HG02642 (cell line): ENCODE data around the gene AFAP1.

ENCODE experiments used
- ATAC-seq: cut with Tn5 transposase; IDR thresholded peaks from one replicate; pipeline ENCODE4 v1.9.1; 2021; ENCODE audit warnings: mild to moderate bottlenecking; ENCODE audit not compliant: unreplicated experiment, poor library complexity

Gene AFAP1

DNA sequence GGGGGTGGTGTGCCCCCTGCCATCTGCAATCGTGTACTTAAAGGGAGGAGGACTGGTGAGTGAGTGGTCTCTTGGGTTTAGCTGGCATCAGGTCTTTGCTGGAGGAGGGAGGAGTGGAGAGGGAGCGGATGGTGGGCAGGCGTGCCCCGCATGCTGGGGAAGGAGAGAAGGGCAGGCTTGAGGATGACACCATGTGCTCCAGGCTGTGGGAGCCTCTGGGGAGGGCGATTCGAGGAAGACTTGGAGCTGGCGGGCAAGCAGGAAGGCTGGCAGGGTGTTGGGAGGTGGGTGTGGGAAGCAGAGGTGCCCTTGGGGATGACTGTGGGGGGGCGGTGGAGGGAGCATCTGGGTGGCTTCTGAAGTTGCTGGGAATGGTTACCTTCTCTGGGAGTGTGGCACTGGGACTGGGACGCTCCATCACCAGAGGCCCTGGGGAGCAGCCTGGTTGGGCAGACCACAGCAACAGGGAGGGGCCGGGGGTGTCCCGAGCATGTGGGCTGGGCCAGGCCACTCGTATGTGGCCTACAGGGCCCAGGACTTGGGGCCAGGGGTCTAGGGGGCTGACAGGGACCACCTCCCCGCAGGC, 30.8 kb upstream of the AFAP1 start:
- peak; percentile 11 for ATAC-seq

- no peak for ATAC-seq
Measured at GRCh38 chr4:7968262-7968896, 28.7 kb upstream of the AFAP1 start.

DNA sequence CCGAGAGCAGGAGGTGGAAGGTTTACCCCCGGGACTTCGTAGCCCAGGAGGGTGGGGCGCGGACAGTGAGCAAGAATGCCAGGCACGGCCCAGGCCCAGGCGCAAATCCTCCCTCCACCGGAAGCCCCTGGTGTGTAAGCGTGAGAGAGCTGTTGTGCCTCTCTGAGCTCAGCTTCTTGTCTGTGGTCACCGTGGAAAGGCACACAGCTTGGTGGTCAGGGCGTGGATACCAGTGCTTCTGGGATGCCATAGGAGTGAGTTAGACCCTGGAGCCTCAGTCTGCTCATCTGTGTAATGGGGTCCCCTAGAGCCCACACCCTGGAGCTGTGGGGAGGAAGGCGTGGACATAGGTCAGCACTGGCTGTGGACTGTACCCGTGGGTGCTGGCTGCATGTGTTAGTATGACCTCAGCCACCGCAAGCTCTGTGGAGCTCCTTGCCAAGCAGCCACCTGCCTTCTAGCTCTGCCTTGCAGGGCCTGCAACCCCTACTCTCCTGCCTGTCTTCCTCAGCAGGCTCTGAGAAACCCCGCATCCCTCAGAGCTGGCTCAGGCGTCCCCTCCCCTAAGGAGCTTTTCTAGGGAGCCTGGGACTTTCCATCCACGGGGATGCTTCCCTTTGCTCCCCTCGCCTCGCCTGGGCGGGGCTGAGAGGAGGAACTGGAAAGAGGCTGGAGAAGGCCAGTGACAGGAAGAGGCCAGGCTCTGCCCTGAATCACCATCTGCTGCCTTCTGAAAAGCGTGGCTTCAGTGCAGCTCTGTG, 28.0 kb upstream of the AFAP1 start:
- no peak for ATAC-seq

DNA sequence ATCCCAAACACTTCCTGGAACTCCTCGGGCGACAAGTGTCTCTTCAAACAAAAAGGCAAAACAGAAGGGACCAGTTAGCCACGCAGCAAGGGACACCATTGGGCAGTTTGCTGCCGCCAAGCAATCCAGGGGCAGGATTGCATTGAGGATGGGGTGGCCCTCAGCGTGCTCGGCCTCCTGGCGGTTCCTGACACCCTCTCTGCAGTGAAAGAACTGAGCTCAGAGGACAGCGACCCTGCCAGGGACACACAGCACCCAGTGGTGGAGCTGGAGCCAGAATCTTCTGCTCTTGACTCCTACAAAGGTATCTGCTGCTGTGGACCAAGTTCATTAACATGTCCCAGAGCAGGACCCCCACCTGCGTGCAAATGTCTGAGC, 27.4 kb upstream of the AFAP1 start:
- ATAC-seq = no peak

DNA sequence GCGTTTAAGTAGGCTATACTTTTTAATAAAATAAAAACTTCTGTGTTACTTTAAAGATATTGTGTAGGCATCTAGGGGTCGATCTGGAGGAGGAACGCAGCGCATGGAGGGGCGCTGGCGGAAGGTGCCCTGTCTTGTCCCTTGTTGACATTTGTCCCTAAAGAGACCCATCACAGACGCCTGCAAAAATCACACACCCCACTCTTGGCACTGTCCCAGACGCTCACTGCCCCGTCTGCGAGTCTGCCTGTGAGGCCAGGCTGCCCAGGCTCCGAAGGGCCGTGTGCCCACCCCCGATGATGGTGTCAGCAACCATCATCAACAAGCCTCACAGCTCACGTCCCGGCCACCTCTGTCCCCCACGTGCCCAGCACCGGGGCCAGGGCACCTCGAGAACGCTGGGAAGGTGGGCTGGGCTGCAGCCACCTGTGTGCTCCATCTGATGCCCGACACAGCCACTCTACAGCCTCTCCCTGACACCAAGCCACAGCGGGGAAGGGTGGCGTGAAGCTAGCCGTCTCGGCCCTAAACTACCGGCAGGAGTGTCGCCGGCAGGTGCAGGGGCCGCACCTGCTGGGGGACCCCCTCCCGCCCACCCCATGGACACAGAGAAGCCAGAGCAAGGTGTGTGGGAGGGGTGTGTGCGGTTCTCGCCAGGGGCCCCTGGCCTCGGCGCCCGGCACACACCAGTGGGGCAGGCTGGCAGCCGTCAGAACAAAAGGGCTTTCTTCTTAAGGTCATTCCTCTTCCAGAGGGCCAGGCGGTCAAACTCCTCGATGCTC, 26.8 kb upstream of the AFAP1 start:
- ATAC-seq = no peak

GRCh38 chr4:7964890-7965662, 25.4 kb upstream of the AFAP1 start:
- no peak for ATAC-seq

- ATAC-seq = no peak
Measured at GRCh38 chr4:7964459-7964858, 24.8 kb upstream of the AFAP1 start.

- no peak for ATAC-seq
Measured at GRCh38 chr4:7963691-7964090, 24.0 kb upstream of the AFAP1 start.

DNA sequence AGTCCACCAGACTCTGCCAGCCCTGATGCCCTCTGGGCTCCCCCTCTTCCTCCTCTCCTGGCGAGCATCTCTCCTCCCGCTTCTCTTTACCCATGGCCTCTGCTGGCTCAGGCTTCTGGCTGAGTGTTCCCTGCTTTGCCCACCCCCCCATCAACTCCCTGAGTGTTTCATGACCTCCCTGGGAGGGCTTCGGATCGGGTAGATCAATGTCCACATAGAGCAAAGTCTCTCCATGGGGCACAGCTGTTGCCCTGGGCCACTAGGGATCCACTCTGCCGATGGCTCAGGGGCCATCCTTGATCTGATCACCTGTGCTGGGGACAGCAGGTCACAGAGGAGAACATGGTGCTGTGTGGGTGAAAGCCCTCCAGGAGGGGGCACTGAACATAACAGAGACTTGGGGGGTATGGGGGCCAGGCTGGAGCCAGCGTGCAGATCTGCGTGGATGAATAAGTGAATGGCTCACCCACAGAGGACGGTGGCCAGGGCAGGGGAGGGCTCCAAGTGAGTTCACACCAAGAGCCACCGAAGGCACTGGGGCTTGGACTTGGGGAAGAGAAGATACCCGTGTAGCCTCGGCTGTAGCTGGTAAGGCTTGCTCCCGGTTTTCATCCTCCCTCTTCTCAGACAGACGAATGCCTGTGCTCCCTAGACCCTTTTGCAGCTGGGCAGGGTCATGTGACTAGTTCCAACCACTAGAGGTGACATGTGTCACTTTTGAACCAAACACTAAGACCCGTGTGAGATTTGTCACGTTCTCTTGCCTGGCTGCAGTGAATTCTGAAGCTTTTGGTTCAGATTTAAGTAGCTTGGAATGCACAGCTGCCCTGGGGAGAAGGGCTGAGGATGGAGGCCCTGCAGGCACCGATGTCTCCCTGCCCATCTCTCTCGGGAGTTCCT, 23.2 kb upstream of the AFAP1 start:
- ATAC-seq = no peak

DNA sequence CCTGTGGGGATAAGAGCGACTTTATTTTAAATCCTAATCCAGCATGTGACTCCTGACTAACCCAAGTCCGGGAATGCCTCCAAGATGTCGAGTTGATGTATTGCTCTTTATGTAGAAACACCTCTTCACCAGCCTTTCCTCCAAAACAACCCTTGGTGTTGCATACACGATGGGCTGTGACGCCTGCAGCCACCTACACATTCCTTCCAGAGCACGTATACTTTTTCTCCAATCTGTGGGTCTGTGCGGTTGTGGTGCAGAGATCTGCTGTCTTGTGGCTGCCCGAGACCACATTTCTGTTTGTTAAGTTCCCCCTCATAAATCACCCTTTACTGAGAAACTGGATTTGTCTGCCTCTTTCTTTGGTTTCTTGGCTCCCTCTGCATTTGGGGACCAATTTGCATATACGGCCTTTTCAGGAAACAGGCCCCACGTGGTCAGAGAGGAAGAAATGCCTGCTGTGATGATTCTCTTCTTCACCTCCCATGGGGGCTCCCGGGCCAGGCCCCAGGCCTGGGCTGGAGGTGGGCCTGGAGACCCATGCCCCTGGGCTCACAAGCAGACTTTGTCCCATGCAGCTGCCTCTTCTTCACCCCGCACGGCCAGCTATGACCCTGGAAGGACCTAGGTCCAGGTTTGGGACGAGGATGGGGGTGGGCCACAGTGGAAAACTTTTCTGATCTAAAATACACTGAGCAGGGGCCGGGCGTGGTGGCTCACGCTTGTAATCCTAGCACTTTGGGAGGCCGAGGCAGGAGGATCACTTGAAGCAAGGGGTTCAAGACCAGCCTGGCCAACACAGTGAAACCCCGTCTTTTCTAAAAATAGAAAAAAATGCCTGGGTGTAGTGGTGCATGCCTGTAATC, 21.4 kb upstream of the AFAP1 start:
- ATAC-seq = peak; percentile 63

DNA sequence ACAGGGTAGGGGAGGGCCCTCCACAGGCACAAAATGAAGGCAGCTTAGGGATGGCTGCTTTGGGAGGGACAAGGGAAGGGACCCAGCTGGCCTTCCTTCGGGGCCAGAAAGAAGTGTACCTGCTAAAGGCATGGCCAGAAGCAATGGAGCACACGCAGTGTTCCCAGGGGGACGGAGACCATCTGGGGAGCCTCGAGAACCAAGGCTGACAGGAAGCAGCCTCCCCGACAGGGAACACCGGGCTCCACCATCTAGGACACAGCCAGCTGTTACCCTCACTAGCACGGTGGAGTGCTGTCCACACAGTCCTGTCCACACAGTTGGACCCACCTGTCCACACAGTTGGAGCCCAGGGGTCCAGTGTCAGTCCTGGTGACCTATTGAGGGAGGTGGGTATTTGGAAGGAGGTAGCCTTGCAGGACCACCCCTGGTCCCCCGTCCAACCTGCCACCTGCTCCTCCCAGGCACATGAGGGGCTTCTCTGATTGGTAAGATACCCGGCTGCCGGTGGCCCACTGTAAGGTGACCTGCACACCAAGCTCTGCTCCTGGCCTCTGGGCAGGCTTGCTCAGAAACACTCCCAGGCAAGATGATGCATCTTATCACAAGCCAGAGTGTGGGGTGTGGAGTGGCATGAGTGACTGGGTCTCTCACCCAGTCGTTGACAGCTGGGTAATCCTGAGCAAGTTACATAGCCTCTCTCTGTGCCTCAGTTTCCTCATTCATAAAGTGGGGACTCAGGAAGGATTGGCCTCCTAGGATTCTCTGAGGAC, 20.5 kb upstream of the AFAP1 start:
- ATAC-seq = peak; percentile 11

DNA sequence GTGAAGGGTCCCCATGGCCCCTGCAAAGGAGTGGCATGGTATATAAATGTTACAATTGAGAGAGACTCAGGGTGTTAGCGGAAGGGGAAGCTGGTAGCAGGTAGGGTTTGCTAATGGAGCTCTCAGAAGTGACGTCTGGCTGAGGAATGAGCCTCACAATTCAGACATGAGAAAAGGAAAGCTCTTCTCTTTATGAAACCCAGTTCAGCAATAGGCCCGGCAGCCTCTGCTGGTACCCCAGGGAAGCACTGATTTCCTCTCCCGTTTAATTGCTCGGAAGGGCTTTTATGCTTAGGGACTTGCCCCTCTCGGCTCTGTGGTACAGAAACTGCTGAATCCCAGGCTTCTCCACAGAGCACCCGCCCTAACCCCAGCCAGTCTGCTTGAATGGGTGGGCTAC, 19.4 kb upstream of the AFAP1 start:
- ATAC-seq = no peak

- ATAC-seq = no peak
Measured at GRCh38 chr4:7956934-7957656, 17.4 kb upstream of the AFAP1 start.

DNA sequence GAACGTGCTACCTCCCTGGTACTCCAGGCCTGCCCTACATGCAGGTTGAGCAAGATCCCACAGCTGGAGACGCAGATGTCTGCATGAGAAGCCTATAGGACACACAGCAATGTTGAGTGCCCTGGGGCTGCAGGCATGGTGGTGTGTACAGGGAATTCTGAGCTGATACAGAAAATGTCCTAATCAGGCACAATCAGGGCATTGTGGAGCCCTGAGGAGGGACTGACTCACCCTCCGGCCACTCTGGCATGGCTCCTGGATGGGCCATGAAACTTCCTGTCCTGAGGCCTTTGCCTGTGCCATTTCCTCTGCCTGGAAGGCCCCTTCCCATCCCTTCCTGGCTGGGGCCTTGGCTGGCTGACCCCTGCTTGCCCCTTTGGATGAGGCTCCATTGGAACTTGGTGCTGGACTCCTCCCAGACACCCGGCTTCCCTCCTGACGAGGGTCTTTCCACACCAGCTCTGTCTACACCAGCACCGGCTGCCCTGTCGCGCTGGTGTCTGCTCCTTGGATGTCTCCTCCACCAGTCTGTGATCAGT, 16.7 kb upstream of the AFAP1 start:
- no peak for ATAC-seq

- ATAC-seq = no peak
Measured at GRCh38 chr4:7955393-7955792, 15.7 kb upstream of the AFAP1 start.

GRCh38 chr4:7952615-7953014, 13.0 kb upstream of the AFAP1 start:
- no peak for ATAC-seq
